NCI-H2029 treated with DMSO at 0.1 percent for 48 hours (cell line): ENCODE results near the gene SLC37A2.

Source experiments
- DNase-seq: peaks from one replicate; lab custom pipeline; 2025; lab: John Stamatoyannopoulos, UW

Gene SLC37A2

GRCh38 chr11:125071435-125071834, 8.3 kb downstream of the SLC37A2 start:
- DNase-seq = no peak

GRCh38 chr11:125071846-125072217, 8.7 kb downstream of the SLC37A2 start:
- no peak for DNase-seq

GRCh38 chr11:125072218-125072960, 9.3 kb downstream of the SLC37A2 start:
- no peak for DNase-seq

GRCh38 chr11:125072961-125073590, 10.0 kb downstream of the SLC37A2 start:
- no peak for DNase-seq

- no peak for DNase-seq
Observed at GRCh38 chr11:125073616-125074483, 10.7 kb downstream of the SLC37A2 start.

GRCh38 chr11:125074511-125075241, 11.6 kb downstream of the SLC37A2 start:
- no peak for DNase-seq

- DNase-seq = no peak
Observed at GRCh38 chr11:125075242-125075625, 12.1 kb downstream of the SLC37A2 start.

- no peak for DNase-seq
Observed at GRCh38 chr11:125075900-125076317, 12.8 kb downstream of the SLC37A2 start.

GRCh38 chr11:125076378-125076945, 13.4 kb downstream of the SLC37A2 start:
- no peak for DNase-seq

- DNase-seq = no peak
Observed at GRCh38 chr11:125078016-125078415, 14.9 kb downstream of the SLC37A2 start.

- no peak for DNase-seq
Observed at GRCh38 chr11:125078516-125079140, 15.5 kb downstream of the SLC37A2 start.

- DNase-seq = no peak
Observed at GRCh38 chr11:125079151-125079877, 16.2 kb downstream of the SLC37A2 start.

- DNase-seq = no peak
Observed at GRCh38 chr11:125079878-125080530, 16.9 kb downstream of the SLC37A2 start.

- no peak for DNase-seq
Observed at GRCh38 chr11:125080531-125080911, 17.4 kb downstream of the SLC37A2 start.

- no peak for DNase-seq
Observed at GRCh38 chr11:125081098-125081798, 18.1 kb downstream of the SLC37A2 start.

GRCh38 chr11:125082040-125082439, 18.9 kb downstream of the SLC37A2 start:
- DNase-seq = no peak

GRCh38 chr11:125082611-125083311, 19.7 kb downstream of the SLC37A2 start:
- no peak for DNase-seq

GRCh38 chr11:125083312-125084056, 20.4 kb downstream of the SLC37A2 start:
- no peak for DNase-seq
